Kidney (tissue), 14 donors: ENCODE measurements around the gene EFHD1. TPM values are rescaled to one million over a fixed set of nuclear protein-coding genes. Genes with fewer than 3 reads are reported as not detected.

Experiments
- DNase-seq, 5 donors: peaks; one replicate each; pipeline ENCODE4 v3.0.0-alpha.2; 2013 to 2020
- FAIRE-seq: peaks from 2 replicates; lab custom pipeline; 2012; peaks lifted over from hg19 to GRCh38; lab: Jason Lieb, UNC
- H3K27ac ChIP-seq, 2 donors: one replicate each; pipeline ENCODE4 v1.7.0; 2013; ENCODE audit warnings: low read depth in 2 of 2, low read length in 2 of 2, inconsistent platforms in 1 of 2
- H3K27me3 ChIP-seq: one replicate; pipeline ENCODE4 v1.7.1; 2013; ENCODE audit warnings: low read length, inconsistent platforms; ENCODE audit not compliant: control insufficient read depth, insufficient read depth
- H3K36me3 ChIP-seq, 3 donors: one replicate each; pipeline versions ENCODE4 v1.7.0 to v1.7.1; 2013; ENCODE audit warnings: low read length in 3 of 3, control low read depth in 1 of 3, inconsistent platforms in 1 of 3; ENCODE audit not compliant: insufficient read depth in 3 of 3, control insufficient read depth in 2 of 3
- H3K4me1 ChIP-seq, 3 donors: one replicate each; pipeline versions ENCODE4 v1.7.0 to v1.7.1; 2013; ENCODE audit warnings: low read length in 3 of 3, inconsistent platforms in 1 of 3, low read depth in 1 of 3; ENCODE audit not compliant: control insufficient read depth in 2 of 3, insufficient read depth in 2 of 3
- H3K4me3 ChIP-seq, 3 donors: one replicate each; pipeline versions ENCODE4 v1.7.0 to v1.8.1; 2013; ENCODE audit warnings: low read length in 3 of 3, control low read depth in 1 of 3, inconsistent platforms in 1 of 3
- H3K9ac ChIP-seq, 3 donors: one replicate each; pipeline versions ENCODE4 v1.7.0 to v1.7.1; 2013; ENCODE audit warnings: low read length in 3 of 3, control low read depth in 1 of 3, inconsistent platforms in 1 of 3
- H3K9me3 ChIP-seq, 3 donors: one replicate each; pipeline versions ENCODE4 v1.7.0 to v1.7.1; 2013; ENCODE audit warnings: low read length in 3 of 3, control low read depth in 1 of 3, inconsistent platforms in 1 of 3; ENCODE audit not compliant: control insufficient read depth in 2 of 3, insufficient read depth in 1 of 3
- CTCF ChIP-seq: IDR thresholded peaks from 3 replicates; pipeline ENCODE4 v1.5.1; 2012; ENCODE audit warnings: mild to moderate bottlenecking, moderate library complexity, borderline replicate concordance; ENCODE audit not compliant: insufficient read depth; ENCODE audit errors: extremely low read depth
- intact Hi-C: fragments of 100-400 bp; cut with DNase I; formaldehyde crosslinking; loops from one replicate; pipeline ENCODE4 v1.11.1; 2022
- polyA plus RNA-seq: library from polyadenylated mRNA; stranded (reverse); fragments of 350-450 nt; fragmentation: Illumina TruSeq; extraction: RNeasy Lipid Tissue Mini Kit (QIAGEN cat#74804); gene quantifications from one replicate; pipeline ENCODE4 v1.2.3, GENCODE V29; 2014; ENCODE audit warnings: low read depth, low replicate concordance; ENCODE audit not compliant: insufficient read depth
- total RNA-seq: library from RNA; stranded (reverse); fragmentation: NEBNext Ultra II Directional; extraction: Animal tissue kit (Norgen Biotek cat#: 25700); gene quantifications from one replicate; pipeline ENCODE4 v1.2.1, GENCODE V29; 2021
- donor health status: control.
- donor health status: control.
- donor health status: control.
- donor health status: control.
- donor health status: control.
- donor health status: DM: yes; HTN: yes; CAD: no.
- donor health status: Normal renal cell carcinoma (clear cell type).

The EFHD1 gene
- total and polyA plus RNA-seq, 2 donors from 2014 or later, result 129 to 280 TPM

GRCh38 chr2:232693344-232693743 lies 59.9 kb downstream of the EFHD1 start:
- H3K36me3 ChIP-seq, result no peaks in the 10 kb centered on the region
- no peak for TF ChIP-seq CTCF
- FAIRE-seq, result no peak
- no peaks in the 10 kb centered on the region for H3K9me3 ChIP-seq
- H3K4me1 ChIP-seq, result peaks cover 0 to 11% (median 7%) of the 10 kb centered on the region in 3 donors
- no peak overlapping the region for H3K27ac ChIP-seq
- intact Hi-C loops, result no loop called here
- H3K9ac ChIP-seq, result no peak overlapping the region
- H3K4me3 ChIP-seq, result no peak overlapping the region
- H3K27me3 ChIP-seq, result no peaks in the 10 kb centered on the region
- DNase-seq, result no peak

GRCh38 chr2:232696609-232697058 lies 63.2 kb downstream of the EFHD1 start:
- TF ChIP-seq CTCF, result no peak
- DNase-seq (no peak), FAIRE-seq (no peak)
- Histone ChIP-seq H3K4me1 (peaks cover 0 to 26% (median 13%) of the 10 kb centered on the region in 3 donors), H3K9me3 (no peaks in the 10 kb centered on the region), H3K27me3 (no peaks in the 10 kb centered on the region), H3K36me3 (peaks cover 0 to 2% (median 0%) of the 10 kb centered on the region in 3 donors), H3K9ac (peak overlapping the region in 1 of 3 donors; percentile 43), H3K27ac (peak overlapping the region; percentile 95), H3K4me3 (peak overlapping the region; percentile 10 to 98 (median 50))
- intact Hi-C loops, result no loop called here

GRCh38 chr2:232697059-232697806 lies 63.8 kb downstream of the EFHD1 start, which contains the start of gene GIGYF2:
Gene GIGYF2 (plus strand): TSS chr2:232697331. CDS start chr2:232735198, 37,867 bp downstream.
- DNase-seq (peak; percentile 98 to 99 (median 99)), FAIRE-seq (no peak)
- TF ChIP-seq CTCF, result no peak
- H3K4me3 ChIP-seq, result peak within 1 kb of the TSS; percentile 96 to 98 (median 97)
- intact Hi-C loops, result no loop called here
- peak within 1 kb of the TSS; percentile 95 for H3K27ac ChIP-seq
- H3K36me3 ChIP-seq, result peaks cover 0 to 2% (median 0%) of the 10 kb centered on the region in 3 donors
- peak within 1 kb of the TSS; percentile 94 to 100 (median 97) for H3K9ac ChIP-seq
- H3K4me1 ChIP-seq, result peaks cover 0 to 26% (median 13%) of the 10 kb centered on the region in 3 donors
- no peaks in the 10 kb centered on the region for H3K27me3 ChIP-seq
- H3K9me3 ChIP-seq, result no peaks in the 10 kb centered on the region
